ENCODE data around the gene MANEAL. TPM values are rescaled to one million over a fixed set of nuclear protein-coding genes. Genes with fewer than 3 reads are reported as not detected.
A peak's percentile ranks its signal among the peaks of the same experiment; 100 is the strongest.

The MANEAL gene
- total RNA-seq, 6 experiments from 2014 or later: 3.2 to 9.4 (median 5.4) TPM

DNA sequence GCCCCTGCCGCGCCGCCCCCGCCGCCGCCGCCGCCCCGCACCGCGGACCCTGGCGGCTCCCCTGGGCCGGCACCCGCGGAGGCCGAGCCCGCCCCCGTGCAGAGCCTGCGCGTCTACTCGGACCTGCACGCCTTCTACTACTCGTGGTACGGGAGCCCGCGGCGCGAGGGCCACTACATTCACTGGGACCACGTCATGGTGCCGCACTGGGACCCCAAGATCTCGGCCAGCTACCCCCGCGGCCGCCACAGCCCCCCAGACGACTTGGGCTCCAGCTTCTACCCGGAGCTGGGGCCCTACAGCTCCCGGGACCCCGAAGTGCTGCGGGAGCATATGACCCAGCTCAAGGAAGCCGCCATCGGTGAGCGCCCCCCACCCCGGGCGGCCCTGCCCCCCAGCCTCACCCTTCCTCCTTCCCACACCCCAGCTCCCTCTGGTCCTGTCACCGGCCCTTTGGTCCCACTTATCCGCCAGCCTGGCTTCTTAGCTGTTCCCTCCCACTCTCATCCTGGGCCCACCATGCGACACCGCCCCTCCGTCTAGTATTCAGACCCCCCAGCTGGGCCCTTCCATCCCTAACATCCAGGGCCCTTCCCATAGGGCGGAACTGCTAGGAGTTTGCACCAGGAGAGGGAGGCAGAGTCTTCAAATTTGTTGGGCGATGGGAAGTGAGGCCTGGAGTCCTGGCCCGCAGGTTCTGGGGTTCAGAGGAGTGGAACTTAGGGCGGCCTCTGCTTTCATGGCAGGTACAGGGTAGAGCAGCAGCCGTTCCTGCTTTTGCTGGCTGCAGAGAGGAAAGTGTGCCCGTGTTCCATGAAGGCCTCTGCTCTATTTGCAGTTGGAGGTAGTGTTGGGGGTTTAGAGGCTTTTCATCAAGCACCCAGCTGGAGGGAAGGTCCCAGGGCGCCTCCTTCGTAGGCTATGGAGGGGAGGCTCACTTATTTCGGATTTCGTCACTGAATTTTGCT, 1.0 kb downstream of the MANEAL start:
- ATAC-seq (peak in 1 of 4 donors; percentile 3), DNase-seq (peak in 1 of 3 donors; percentile 19)
- peak overlapping the region in 2 of 3 donors; percentile 26 to 61 for H3K4me3 ChIP-seq
- H3K27ac ChIP-seq: no peak overlapping the region
- 40% methylated on average over 14 of the region's 59 CpGs for WGBS (ENCODE audit: insufficient coverage, low coverage, low lambda C conversion rate, missing lambda C conversion rate)
- H3K4me1 ChIP-seq: peaks cover 0 to 10% (median 0%) of the 10 kb centered on the region in 4 donors
- no peaks in the 10 kb centered on the region for H3K36me3 ChIP-seq
- H3K9me3 ChIP-seq: no peaks in the 10 kb centered on the region
- TF ChIP-seq, protein P1, sequence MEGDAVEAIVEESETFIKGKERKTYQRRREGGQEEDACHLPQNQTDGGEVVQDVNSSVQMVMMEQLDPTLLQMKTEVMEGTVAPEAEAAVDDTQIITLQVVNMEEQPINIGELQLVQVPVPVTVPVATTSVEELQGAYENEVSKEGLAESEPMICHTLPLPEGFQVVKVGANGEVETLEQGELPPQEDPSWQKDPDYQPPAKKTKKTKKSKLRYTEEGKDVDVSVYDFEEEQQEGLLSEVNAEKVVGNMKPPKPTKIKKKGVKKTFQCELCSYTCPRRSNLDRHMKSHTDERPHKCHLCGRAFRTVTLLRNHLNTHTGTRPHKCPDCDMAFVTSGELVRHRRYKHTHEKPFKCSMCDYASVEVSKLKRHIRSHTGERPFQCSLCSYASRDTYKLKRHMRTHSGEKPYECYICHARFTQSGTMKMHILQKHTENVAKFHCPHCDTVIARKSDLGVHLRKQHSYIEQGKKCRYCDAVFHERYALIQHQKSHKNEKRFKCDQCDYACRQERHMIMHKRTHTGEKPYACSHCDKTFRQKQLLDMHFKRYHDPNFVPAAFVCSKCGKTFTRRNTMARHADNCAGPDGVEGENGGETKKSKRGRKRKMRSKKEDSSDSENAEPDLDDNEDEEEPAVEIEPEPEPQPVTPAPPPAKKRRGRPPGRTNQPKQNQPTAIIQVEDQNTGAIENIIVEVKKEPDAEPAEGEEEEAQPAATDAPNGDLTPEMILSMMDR (IDR thresholded peaks at IDR 0.05): no peak
- no peak for TF ChIP-seq POLR2A (IDR thresholded peaks at IDR 0.05)
- no peaks in the 10 kb centered on the region for H3K27me3 ChIP-seq
- intact Hi-C loops (cut with DNase I): no loop called here

DNA sequence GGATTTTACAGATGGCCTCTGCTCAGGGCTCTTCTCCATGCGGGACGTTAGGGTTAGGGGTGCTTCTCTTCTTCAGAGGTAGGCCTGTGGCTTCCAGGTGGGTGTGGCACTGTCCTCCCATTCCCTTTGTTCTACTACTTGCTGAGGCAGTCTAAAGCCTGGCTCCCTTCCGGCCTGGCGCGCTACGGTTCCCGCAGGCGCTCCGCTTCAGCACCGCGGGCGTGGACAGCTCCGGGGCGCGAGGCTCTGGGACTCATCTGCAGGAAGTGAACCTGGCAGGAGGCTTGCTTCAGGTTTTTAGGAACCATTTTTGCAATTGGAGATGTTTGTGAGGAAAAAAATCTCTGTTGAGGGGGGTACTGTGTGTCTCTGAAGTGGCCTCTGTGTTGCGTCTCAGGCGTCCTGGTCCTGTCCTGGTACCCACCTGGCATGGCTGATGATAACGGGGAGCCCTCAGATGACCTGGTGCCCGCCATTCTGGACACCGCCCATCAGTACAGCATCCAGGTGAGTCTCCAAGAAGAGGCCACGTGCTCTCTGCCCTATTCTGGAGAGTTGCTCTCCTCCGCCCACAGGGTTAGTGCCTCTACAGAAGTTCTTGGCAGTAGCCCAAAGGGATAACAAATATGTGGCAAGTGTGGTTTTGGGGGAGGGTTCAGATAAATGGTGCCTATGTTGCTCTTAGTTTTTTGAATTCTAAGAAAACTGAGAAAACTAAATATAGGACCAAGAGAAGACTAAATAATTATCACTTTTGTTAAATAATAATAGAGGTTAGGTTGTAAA, 1.9 kb downstream of the MANEAL start:
- 43% methylated on average over 10 of the region's 22 CpGs for WGBS (ENCODE audit: insufficient coverage, low coverage, low lambda C conversion rate, missing lambda C conversion rate)
- Histone ChIP-seq H3K4me1 (peaks cover 0 to 10% (median 0%) of the 10 kb centered on the region in 4 donors), H3K9me3 (no peaks in the 10 kb centered on the region), H3K27ac (no peak overlapping the region), H3K4me3 (no peak overlapping the region), H3K27me3 (no peaks in the 10 kb centered on the region), H3K36me3 (peaks cover 0 to 2% (median 0%) of the 10 kb centered on the region in 4 donors)
- TF ChIP-seq, protein P1 (IDR thresholded peaks at IDR 0.05): no peak
- TF ChIP-seq POLR2A (IDR thresholded peaks at IDR 0.05): no peak
- peak in 2 of 3 donors; percentile 60 to 64 for DNase-seq
- intact Hi-C loops (cut with DNase I): no loop called here
- ATAC-seq: peak; percentile 56 to 76 (median 66)

DNA sequence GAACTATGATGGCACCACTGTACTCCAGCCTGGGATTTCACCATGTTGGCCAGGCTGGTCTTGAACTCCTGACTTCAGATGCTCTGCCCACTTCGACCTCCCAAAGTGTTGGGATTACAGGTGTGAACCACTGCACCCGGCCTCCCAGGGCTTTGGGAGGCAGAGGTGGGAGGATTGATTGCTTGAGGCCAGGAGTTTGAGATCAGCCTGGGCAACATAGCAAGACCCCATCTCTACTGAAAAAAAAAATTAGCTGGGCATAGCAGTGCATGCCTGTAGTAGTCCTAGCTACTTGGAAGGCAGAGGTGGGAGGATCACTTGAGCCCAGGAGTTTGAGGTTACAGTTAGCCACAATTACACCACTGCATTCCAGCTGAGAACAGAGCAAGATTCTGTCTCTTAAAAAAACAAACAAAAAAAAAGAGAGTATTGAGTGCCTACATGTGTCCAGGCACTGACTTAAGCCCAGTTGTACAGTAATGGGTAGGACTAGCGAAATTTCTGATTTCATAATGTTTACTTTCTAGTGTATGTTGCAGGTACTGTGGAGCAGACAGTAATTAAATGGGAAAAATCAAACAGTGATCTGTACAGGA, 4.2 kb downstream of the MANEAL start:
- intact Hi-C loops (cut with DNase I): no loop called here

DNA sequence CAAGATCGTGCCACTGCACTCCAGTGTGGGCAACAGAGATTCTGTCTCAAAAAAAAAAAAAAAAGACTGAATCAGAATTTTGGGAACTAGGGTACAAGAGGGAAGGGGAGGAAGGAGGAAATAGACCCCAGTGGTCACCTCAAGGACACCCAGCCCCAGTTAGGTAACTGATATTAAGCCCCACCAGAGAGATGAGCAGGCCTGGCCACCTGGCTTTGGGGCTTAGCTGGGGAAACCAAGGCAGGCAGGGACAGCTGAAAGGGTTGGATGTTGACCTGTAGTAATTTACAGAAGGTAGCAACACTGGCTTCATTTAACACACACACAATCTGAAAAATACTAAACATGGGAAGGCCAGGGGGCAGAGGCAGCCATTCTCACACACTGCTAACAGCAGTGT, 8.8 kb downstream of the MANEAL start:
- no peak for TF ChIP-seq POLR2A (IDR thresholded peaks at IDR 0.05)
- TF ChIP-seq, protein P1 (IDR thresholded peaks at IDR 0.05): no peak
- Histone ChIP-seq H3K4me3 (no peak overlapping the region), H3K9me3 (no peaks in the 10 kb centered on the region), H3K4me1 (peaks cover 0 to 8% (median 3%) of the 10 kb centered on the region in 4 donors), H3K27me3 (no peaks in the 10 kb centered on the region), H3K36me3 (peaks cover 19 to 52% (median 28%) of the 10 kb centered on the region in 4 donors), H3K27ac (no peak overlapping the region)
- DNase-seq (no peak), ATAC-seq (no peak)
- intact Hi-C loops (cut with DNase I): no loop called here
- WGBS (ENCODE audit: insufficient coverage, low coverage, low lambda C conversion rate, missing lambda C conversion rate): 88% methylated on average over 1 of the region's 1 CpG

More for the DNA sequence above, 4.2 kb downstream of the MANEAL start:
- no peak overlapping the region for H3K4me3 ChIP-seq
- H3K27ac ChIP-seq: no peak overlapping the region
- no peaks in the 10 kb centered on the region for H3K9me3 ChIP-seq
- DNase-seq: no peak
- H3K4me1 ChIP-seq: peaks cover 0 to 10% (median 0%) of the 10 kb centered on the region in 4 donors
- WGBS (ENCODE audit: insufficient coverage, low coverage, low lambda C conversion rate, missing lambda C conversion rate): 84% methylated on average over 3 of the region's 3 CpGs
- peaks cover 0 to 13% (median 7%) of the 10 kb centered on the region in 4 donors for H3K36me3 ChIP-seq
- ATAC-seq: no peak
- H3K27me3 ChIP-seq: no peaks in the 10 kb centered on the region
- TF ChIP-seq, protein P1 (IDR thresholded peaks at IDR 0.05): no peak
- TF ChIP-seq POLR2A (IDR thresholded peaks at IDR 0.05): no peak

Data from right lobe of liver (tissue), 6 donors.